Measurements from ENCODE around the gene YWHAQ.

YWHAQ gene

DNA sequence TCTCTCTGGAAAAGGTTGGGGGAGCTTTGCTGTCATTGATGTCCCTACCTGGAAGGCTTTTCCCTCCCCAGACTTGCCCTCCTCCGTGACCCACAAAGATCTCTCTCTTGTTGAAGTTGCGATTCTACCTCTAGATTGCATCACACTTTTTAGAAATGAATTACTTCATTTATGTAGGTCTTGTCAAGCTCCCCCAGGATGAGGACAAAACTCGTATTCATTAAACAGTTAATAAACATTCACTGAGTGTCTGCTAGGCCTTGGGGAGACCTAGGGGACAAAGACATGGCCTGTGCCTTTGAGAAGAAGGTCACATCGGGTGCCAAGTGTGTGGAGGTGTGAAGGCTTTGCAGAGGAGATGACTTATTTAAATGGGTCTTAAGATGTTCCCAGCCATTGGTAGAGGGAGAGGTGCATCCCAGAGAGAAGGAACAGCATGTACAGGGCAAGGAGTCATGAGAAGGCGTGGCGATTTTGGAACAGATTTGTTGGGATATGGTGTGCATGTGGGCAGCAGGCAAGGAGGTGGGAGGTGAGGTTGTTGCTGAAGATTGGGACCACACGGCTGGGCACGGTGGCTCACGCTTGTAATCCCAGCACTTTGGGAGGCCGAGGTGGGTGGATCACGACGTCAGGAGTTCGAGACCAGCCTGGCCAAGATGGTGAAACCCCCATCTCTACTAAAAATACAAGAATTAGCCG is 9.8 kb upstream of the YWHAQ start:
- TF ChIP-seq, protein P1, sequence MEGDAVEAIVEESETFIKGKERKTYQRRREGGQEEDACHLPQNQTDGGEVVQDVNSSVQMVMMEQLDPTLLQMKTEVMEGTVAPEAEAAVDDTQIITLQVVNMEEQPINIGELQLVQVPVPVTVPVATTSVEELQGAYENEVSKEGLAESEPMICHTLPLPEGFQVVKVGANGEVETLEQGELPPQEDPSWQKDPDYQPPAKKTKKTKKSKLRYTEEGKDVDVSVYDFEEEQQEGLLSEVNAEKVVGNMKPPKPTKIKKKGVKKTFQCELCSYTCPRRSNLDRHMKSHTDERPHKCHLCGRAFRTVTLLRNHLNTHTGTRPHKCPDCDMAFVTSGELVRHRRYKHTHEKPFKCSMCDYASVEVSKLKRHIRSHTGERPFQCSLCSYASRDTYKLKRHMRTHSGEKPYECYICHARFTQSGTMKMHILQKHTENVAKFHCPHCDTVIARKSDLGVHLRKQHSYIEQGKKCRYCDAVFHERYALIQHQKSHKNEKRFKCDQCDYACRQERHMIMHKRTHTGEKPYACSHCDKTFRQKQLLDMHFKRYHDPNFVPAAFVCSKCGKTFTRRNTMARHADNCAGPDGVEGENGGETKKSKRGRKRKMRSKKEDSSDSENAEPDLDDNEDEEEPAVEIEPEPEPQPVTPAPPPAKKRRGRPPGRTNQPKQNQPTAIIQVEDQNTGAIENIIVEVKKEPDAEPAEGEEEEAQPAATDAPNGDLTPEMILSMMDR (IDR thresholded peaks at IDR 0.05; ENCODE audit: extremely low read depth, missing control alignments), result no peak

DNA sequence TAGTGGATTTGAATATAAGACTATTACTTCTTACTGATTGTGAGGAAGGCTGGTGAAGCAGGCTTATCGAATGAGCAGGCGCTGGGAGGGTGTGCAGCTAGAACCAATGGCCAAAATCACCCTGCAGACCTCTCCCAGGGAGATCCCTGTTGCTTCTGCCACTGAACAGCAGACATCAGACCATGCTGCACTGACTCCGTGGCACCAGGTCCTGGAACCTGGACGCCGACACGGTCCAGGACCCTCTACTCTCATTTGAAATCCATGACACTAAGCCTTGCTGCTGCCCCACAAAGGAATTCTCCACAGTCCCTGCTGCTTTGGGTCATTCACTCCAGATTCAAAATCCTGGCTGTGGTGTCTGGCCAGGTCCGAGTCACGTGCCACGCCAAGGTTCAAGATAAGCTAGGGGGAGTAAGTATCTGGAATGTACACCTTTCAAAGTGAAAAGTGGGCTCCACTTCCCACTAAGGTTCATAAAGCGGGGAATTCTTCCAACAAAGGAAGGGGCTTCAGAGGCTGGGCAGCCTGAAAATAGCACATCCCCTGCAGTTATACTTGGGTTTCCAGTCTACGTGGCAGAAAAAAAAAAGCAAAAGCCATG is 9.0 kb upstream of the YWHAQ start:
- TF ChIP-seq, protein P1 (IDR thresholded peaks at IDR 0.05; ENCODE audit: extremely low read depth, missing control alignments), result no peak
- DNase-seq (ENCODE audit: low spot score), result no peak

More for the DNA sequence above, 9.8 kb upstream of the YWHAQ start:
- DNase-seq (ENCODE audit: low spot score), result no peak

DNA sequence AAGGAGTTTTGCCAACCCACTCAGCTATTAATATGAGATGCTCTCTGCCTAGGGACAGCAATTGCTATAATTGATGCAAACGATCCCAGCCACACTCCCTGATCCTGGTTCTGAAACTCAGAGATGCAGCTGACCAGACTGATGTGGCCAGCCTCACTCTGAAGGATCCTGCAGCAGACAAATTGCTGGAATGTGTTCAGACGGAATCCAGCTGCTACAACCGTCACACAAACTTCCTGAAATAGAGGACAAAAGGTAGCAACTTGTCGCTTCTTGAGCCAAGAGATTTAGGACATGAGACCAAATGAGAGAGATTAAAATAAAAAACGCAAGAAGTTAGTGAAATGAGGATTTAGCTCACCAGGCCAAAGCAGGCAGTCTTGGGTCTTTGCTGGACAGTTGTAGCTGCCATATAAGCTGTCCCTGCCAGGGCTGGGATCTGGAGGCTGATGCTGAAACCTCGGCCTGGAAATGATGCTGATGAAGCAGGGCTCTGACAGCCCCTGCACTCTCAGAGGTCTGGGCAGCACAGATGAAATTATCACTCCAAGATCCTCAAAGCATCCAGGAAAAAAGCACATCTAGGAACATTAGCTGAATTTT is 8.3 kb upstream of the YWHAQ start:
- no peak for DNase-seq (ENCODE audit: low spot score)
- TF ChIP-seq, protein P1 (IDR thresholded peaks at IDR 0.05; ENCODE audit: extremely low read depth, missing control alignments), result no peak

DNA sequence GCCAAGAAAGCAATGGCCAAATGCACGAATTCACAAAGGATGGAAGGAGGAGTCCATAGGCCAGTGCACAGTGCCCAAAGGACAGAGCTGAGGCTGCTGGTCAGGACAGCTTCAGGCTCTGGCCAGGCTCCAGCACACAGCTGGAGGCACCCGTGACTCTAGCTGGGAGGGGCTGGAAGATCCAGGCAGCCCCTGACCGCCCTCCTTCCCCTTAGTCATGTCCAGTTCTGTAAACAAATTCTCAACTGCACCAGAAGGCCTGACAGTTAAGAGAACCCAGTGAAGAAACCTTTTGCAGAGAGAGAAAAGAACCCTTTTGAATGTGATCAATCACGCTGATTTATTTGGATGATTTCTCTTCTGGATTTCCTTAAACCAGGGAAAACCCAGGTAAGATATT is 7.7 kb upstream of the YWHAQ start:
- DNase-seq (ENCODE audit: low spot score), result no peak
- TF ChIP-seq, protein P1 (IDR thresholded peaks at IDR 0.05; ENCODE audit: extremely low read depth, missing control alignments), result no peak

DNA sequence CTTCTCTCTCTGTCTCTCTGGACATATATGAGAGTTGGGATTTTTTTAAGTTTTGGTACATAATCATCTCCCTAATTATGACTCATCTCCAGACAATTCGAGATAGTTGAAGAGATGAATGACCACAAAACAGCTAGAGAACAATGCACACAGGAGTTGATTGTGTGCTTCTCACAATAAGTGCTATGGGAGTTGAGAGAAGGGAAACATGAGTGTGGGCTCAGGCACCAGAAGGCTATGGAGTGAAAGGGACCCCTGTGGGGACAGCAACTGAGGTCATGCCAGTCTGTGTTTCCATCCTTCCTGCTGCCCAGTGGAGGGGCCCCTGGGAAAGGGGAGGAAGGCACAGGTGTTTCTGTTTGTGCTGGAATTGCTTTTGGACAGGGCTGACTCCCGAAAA is 6.5 kb upstream of the YWHAQ start:
- TF ChIP-seq, protein P1 (IDR thresholded peaks at IDR 0.05; ENCODE audit: extremely low read depth, missing control alignments), result no peak
- no peak for DNase-seq (ENCODE audit: low spot score)

DNA sequence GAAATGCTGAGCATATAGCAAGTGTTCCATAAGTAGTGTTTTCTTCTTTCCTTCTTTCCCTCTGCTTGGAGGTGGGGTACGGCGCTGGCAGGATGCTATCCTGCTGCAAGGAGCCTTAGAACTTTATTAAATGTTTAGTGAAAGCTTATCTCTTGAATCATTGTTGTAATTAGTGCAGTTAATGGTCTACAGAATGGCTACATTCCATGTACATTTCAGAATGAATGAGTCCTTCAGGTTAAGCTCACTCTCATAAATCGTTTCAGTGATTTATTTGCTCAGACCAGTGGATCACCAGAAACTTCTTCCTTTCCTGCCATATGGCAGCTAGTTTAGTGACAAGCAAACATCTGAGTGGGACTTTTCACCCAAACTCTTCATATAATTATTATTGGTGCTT is 3.3 kb upstream of the YWHAQ start:
- TF ChIP-seq, protein P1 (IDR thresholded peaks at IDR 0.05; ENCODE audit: extremely low read depth, missing control alignments), result no peak
- no peak for DNase-seq (ENCODE audit: low spot score)

All from GM20000 (cell line).